SH-SY5Y (cell line): ENCODE data around the gene MYH7B.

Experiments used
- GATA2 ChIP-seq: IDR thresholded peaks from 2 replicates; pipeline ENCODE4 v1.6.1; 2011; ENCODE audit warnings: mild to moderate bottlenecking, low read depth, low read length
- GATA3 ChIP-seq: IDR thresholded peaks from 2 replicates; pipeline ENCODE4 v1.6.1; 2011; ENCODE audit warnings: low read depth, mild to moderate bottlenecking, low read length, moderate library complexity

- TF ChIP-seq GATA3 (no peak), GATA2 (no peak)
Measured at GRCh38 chr20:34922654-34923381, 32.9 kb upstream of the MYH7B start.
